HFF-Myc (cell line): Measurements from ENCODE around the gene WDR27.
"Not testable (repeated sequence)": the region's sequence is repeated elsewhere in the genome, so short reads cannot be mapped to it uniquely, and the experiment has no call there.

Experiments used
- DNase-seq: peaks from one replicate; pipeline ENCODE4 v3.0.0-alpha.2; 2011; ENCODE audit warnings: low read depth; ENCODE audit errors: extremely low read depth
- H3K4me3 ChIP-seq: replicated peaks from 2 replicates; pipeline ENCODE4 v1.5.1; 2011; ENCODE audit warnings: low read depth, mild to moderate bottlenecking, control low read depth, low read length
- CTCF ChIP-seq: IDR thresholded peaks from 2 replicates; pipeline ENCODE4 v1.5.1; 2012; ENCODE audit warnings: mild to moderate bottlenecking, low read depth, low read length, control low read depth; ENCODE audit errors: missing control alignments

Gene WDR27

DNA sequence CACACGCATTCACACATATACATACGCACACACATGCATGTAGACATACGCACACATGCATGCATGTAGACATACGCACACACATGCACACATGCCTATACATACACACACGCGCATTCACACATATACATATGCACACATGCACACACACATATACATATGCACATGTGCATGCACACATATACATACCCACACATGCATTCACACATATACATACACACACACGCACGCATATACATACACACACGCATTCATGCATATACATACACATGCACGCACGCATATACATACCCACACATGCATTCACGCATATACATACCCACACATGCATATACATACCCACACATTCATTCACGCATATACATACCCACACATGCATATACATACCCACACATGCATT, 80.5 kb downstream of the WDR27 start:
- DNase-seq: no peak
- no peak for TF ChIP-seq CTCF
- H3K4me3 ChIP-seq: no peak overlapping the region

GRCh38 chr6:169620171-169621130, 81.4 kb downstream of the WDR27 start:
- no peak for DNase-seq
- TF ChIP-seq CTCF: no peak
- H3K4me3 ChIP-seq: no peak overlapping the region

GRCh38 chr6:169619650-169620049, 82.2 kb downstream of the WDR27 start:
- no peak for DNase-seq
- TF ChIP-seq CTCF: no peak
- no peak overlapping the region for H3K4me3 ChIP-seq

DNA sequence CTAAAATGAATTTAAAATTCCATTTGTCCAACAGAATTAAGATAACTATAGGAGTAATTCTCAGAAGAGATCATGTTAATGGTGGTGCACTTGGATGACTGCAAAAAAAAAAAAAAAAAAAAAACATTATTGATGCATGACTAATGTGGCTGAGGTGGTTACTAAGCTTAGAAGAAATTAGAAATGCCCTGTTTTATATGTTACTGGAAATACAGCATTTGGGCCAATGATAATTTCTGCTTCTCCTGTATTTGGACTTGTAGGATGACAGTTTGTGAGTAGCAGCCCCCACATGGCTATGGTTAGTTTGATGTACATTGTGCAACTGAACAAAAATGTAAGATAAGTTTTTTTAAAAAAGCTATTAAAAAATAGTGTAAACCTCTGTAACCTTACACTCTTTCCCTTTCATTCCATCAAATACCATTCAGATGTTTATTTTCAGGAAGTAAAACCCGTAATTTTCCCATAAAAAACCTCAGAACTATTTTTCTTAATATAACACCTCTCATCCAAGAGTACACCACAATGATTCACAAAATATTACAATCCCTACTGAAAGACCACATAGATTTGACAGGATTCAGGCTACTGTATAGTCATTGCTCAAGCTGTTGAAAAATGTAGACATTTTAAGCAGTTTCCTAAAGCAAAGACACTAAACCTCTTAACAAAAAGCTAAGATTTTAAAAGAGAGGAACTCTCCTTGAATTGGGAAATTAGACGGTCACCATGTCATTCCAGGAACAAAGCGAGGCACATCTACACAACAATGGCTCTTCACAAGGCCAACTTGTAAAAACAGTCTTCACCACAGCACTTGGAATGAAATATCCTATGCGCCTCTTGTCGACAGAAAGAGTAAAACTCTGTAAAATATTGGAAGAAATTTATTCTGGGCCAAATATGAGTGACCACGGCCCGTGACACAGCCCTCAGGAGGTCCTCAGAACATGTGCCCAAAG, 83.0 kb downstream of the WDR27 start:
- TF ChIP-seq CTCF: no peak
- no peak overlapping the region for H3K4me3 ChIP-seq
- peak; percentile 69 for DNase-seq

- no peak for TF ChIP-seq CTCF
- H3K4me3 ChIP-seq: no peak overlapping the region
- DNase-seq: no peak
These were observed 84.3 kb downstream of the WDR27 start for GRCh38 chr6:169617562-169617961.

GRCh38 chr6:169608609-169609008, 93.2 kb downstream of the WDR27 start:
- not testable (repeated sequence) for DNase-seq, H3K4me3 ChIP-seq

DNA sequence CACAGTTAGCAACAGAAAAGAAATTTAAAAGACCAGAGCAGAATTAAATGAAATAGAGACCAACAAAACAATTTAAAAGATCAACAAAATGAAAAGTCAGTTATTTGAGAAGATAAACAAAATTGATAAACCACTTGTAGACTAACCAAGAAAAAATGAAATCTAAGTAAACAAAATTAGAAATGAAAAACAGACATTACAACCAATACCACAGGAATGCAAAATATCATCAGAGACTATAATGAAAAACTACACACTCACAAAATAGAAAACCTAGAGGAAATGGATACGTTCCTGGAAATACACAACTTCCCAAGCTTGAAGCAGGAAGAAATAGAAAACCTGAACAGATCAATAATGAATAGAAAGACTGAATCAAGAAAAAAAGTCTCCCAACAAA, 97.8 kb downstream of the WDR27 start:
- no peak for TF ChIP-seq CTCF
- H3K4me3 ChIP-seq: no peak overlapping the region
- no peak for DNase-seq

DNA sequence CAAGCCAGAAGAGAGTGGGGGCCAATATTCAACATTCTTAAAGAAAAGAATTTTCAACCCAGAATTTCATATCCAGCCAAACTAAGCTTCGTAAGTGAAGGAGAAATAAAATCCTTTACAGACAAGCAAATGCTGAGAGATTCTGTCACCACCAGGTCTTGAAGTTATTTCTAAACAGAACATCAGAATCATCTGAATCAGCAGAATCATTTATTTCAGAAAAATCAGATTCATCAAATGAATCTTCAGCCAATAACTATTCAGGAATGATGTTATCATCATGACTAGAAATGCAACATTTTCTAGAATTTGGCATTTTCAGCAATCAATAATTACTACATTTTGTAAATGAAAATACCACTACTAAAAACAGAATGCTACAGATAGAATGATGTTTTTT, 100.7 kb downstream of the WDR27 start:
- not testable (repeated sequence) for H3K4me3 ChIP-seq, DNase-seq
